Right lobe of liver (tissue), 6 donors: ENCODE results near the gene PARP3. TPM values are rescaled to one million over a fixed set of nuclear protein-coding genes. Genes with fewer than 3 reads are reported as not detected.

Source experiments
- ATAC-seq, 4 donors: fragments of 200-7000 bp; cut with Tn5 transposase; one replicate each; pipeline ENCODE4 v1.9.1; 2020; ENCODE audit warnings: mild to moderate bottlenecking in 4 of 4, moderate library complexity in 4 of 4
- DNase-seq, 3 donors: peaks; one replicate each; pipeline ENCODE4 v3.0.0-alpha.2; 2020
- H3K27ac ChIP-seq, 3 donors: fragments of 200-600 bp; one replicate each; pipeline ENCODE4 v1.8.0; 2022
- H3K27me3 ChIP-seq, 2 donors: fragments of 200-600 bp; one replicate each; pipeline ENCODE4 v1.8.0; 2022
- H3K36me3 ChIP-seq, 4 donors: fragments of 200-600 bp; sonication (generic) in 1 of 4; one replicate each; pipeline versions ENCODE4 v1.5.1 to v1.8.0; 2017 to 2022; ENCODE audit warnings: control low read depth in 1 of 4
- H3K4me1 ChIP-seq, 4 donors: fragments of 200-600 bp; sonication (generic) in 1 of 4; one replicate each; pipeline versions ENCODE4 v1.5.1 to v1.8.0; 2017 to 2022; ENCODE audit warnings: control low read depth in 1 of 4
- H3K4me3 ChIP-seq, 3 donors: fragments of 200-600 bp; one replicate each; pipeline ENCODE4 v1.8.0; 2022
- H3K9me3 ChIP-seq, 4 donors: fragments of 200-600 bp; sonication (generic) in 1 of 4; one replicate each; pipeline versions ENCODE4 v1.5.1 to v1.8.0; 2017 to 2022; ENCODE audit warnings: control low read depth in 1 of 4
- POLR2A ChIP-seq: fragments of 450-650 bp; IDR thresholded peaks from one replicate; pipeline ENCODE4 v1.6.1; 2017; ENCODE audit warnings: antibody characterized with exemption, mild to moderate bottlenecking
- WGBS: methylation state at CpG from one replicate; pipeline ENCODE4 v1.1.6; 2018; ENCODE audit warnings: low coverage, low lambda C conversion rate; ENCODE audit not compliant: insufficient coverage; ENCODE audit errors: missing lambda C conversion rate; 5-methylcytosine and 5-hydroxymethylcytosine counted together
- intact Hi-C, 2 donors: fragments of 100-400 bp; cut with DNase I; formaldehyde crosslinking; loops; one replicate each; pipeline versions ENCODE4 v1.11.2 to v1.14.1; 2022
- total RNA-seq, 6 experiments: library from RNA; depleted of rRNA in 2 of 6; stranded (reverse); fragments of >200 nt in 2 of 6; fragmentation: NEBNext Ultra II Directional in 3 of 6; extraction: Animal tissue kit (Norgen Biotek cat#: 25700) in 3 of 6; gene quantifications; one replicate each; pipeline versions ENCODE4 v1.1.0 to v1.2.4, GENCODE V29; 2016 to 2023
- TF ChIP-seq, protein P1 (sequence below), 4 donors: fragments of 200-600 bp in 3 of 4; fragments of 450-650 bp in 1 of 4; IDR thresholded peaks; one replicate each; pipeline versions ENCODE4 v1.5.1 to v1.8.0; 2016 to 2022; ENCODE audit warnings: antibody characterized with exemption in 4 of 4, mild to moderate bottlenecking in 2 of 4
- donor health status: DM: no; HTN: yes; CAD: no.
- donor health status: DM: no; HTN: no; CAD: no.
- donor health status: DM: no; HTN: no; CAD: no.
- donor health status: DM: no; HTN: yes; CAD: no.
- donor health status: DM: no; HTN: yes; CAD: no.

The PARP3 gene
- total RNA-seq, 6 experiments from 2014 or later: 13.5 to 19.4 (median 16.0) TPM

DNA sequence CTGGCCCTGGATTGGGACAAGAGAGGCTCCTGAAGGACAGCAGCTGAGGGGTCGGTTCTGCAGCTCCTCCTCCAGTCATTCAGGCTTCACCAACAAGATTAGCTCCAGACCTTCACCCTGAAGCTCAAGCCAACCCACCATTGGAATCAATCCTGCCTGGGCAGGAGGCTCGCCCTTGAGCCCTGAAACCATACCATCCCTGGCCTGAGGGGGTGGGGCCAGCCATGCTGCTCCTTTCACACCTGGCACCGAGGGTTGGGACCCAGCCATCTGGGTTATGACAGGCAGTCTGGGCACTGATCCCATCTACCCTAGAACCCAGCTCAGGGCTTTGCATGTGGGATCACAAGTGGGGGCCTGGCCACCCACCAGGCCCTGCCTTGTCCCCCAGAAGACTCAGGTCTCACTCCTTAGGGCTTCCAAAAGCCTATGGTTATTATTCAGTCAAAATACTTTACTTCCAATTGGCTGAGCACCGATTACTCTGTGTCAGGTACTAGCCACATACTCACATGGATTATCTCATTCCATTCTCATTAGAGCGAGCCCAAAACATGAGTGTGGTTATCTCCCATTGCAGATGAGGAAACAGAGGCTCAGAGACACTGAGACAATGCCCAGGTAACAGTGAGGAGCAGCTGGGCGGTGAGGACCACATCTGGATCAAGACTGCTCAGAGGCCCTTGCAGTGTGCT lies 28.6 kb downstream of the PARP3 start:
- no peaks in the 10 kb centered on the region for H3K9me3 ChIP-seq
- no peaks in the 10 kb centered on the region for H3K36me3 ChIP-seq
- H3K27ac ChIP-seq: no peak overlapping the region
- ATAC-seq (peak in 2 of 4 donors; percentile 10 to 18), DNase-seq (peak; percentile 70 to 91 (median 82))
- no peak overlapping the region for H3K4me3 ChIP-seq
- WGBS: 26% methylated on average over 3 of the region's 6 CpGs
- intact Hi-C loops: no loop called here
- TF ChIP-seq POLR2A: no peak
- TF ChIP-seq, protein P1, sequence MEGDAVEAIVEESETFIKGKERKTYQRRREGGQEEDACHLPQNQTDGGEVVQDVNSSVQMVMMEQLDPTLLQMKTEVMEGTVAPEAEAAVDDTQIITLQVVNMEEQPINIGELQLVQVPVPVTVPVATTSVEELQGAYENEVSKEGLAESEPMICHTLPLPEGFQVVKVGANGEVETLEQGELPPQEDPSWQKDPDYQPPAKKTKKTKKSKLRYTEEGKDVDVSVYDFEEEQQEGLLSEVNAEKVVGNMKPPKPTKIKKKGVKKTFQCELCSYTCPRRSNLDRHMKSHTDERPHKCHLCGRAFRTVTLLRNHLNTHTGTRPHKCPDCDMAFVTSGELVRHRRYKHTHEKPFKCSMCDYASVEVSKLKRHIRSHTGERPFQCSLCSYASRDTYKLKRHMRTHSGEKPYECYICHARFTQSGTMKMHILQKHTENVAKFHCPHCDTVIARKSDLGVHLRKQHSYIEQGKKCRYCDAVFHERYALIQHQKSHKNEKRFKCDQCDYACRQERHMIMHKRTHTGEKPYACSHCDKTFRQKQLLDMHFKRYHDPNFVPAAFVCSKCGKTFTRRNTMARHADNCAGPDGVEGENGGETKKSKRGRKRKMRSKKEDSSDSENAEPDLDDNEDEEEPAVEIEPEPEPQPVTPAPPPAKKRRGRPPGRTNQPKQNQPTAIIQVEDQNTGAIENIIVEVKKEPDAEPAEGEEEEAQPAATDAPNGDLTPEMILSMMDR (IDR thresholded peaks at IDR 0.05): no peak
- peaks cover 0 to 40% (median 16%) of the 10 kb centered on the region in 4 donors for H3K4me1 ChIP-seq
- H3K27me3 ChIP-seq: no peaks in the 10 kb centered on the region

DNA sequence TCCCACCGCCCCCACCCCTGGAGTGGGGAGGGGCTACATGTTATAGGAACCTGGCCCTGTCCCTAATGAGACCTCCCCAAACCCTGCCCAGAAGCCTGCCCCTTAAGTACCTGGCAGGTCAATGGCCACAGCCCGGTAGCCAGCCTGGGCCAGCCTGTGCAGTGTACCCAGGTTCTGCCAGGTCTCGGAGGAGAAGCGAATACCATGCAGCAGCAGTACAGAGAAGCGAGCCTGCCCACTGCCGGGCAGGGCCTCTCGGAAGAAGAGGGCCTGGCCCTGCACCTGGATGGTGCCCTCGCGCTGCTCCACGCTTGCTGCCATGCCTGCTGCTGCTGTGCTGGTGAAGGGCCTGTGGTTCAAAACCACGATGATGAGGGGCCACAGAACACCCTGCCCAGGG lies 29.2 kb downstream of the PARP3 start:
- ATAC-seq: no peak
- H3K4me3 ChIP-seq: no peak overlapping the region
- H3K27me3 ChIP-seq: no peaks in the 10 kb centered on the region
- TF ChIP-seq, protein P1 (IDR thresholded peaks at IDR 0.05): no peak
- TF ChIP-seq POLR2A: no peak
- DNase-seq: no peak
- H3K27ac ChIP-seq: no peak overlapping the region
- H3K36me3 ChIP-seq: no peaks in the 10 kb centered on the region
- H3K4me1 ChIP-seq: peaks cover 0 to 45% (median 16%) of the 10 kb centered on the region in 4 donors
- intact Hi-C loops: no loop called here
- WGBS: 100% methylated on average over 1 of the region's 11 CpGs
- H3K9me3 ChIP-seq: no peaks in the 10 kb centered on the region

DNA sequence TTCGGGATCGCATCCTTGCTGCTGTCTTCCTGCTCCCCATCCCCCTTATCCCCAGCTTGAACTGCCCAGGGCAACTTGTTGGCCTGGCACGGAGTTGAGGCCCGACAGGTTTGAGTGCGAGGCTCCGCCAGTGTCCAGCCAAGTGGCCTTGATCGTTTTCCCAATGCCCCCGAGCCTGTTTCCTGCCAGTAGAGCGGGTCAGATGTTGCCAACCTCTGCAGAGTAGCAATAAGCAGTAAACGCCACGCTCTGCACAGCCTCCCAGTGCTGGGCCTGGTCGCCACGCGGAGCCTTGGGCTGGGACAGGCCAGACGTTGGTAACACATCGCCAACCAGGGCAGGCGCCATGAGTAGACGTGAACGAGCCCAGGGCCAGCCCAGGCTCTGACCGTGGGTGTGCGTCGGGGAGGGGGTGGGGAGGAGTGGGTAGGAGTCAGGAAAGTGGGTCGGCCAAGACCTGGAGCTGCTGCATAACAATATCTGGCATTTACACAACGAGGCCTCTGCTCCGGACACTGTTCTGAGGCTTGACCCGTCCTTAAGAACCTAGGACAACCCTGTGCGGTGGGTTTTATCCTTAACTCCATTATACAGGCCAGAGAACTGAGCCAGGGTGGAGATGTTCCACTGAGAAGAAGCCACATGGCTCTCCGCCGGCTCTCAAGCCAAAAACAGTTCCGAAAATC lies 32.3 kb downstream of the PARP3 start:
- no peaks in the 10 kb centered on the region for H3K27me3 ChIP-seq
- H3K36me3 ChIP-seq: no peaks in the 10 kb centered on the region
- TF ChIP-seq, protein P1 (IDR thresholded peaks at IDR 0.05): peak in 2 of 4 donors; percentile 0 to 12
- no peak for TF ChIP-seq POLR2A
- peak; percentile 61 to 92 (median 88) for DNase-seq
- peaks cover 0 to 38% (median 12%) of the 10 kb centered on the region in 4 donors for H3K4me1 ChIP-seq
- H3K4me3 ChIP-seq: peak overlapping the region; percentile 70 to 84 (median 74)
- no peaks in the 10 kb centered on the region for H3K9me3 ChIP-seq
- peak overlapping the region; percentile 86 to 98 (median 92) for H3K27ac ChIP-seq
- ATAC-seq: peak; percentile 33 to 57 (median 54)
- 0% methylated on average over 11 of the region's 30 CpGs for WGBS
- intact Hi-C loops: no loop called here

DNA sequence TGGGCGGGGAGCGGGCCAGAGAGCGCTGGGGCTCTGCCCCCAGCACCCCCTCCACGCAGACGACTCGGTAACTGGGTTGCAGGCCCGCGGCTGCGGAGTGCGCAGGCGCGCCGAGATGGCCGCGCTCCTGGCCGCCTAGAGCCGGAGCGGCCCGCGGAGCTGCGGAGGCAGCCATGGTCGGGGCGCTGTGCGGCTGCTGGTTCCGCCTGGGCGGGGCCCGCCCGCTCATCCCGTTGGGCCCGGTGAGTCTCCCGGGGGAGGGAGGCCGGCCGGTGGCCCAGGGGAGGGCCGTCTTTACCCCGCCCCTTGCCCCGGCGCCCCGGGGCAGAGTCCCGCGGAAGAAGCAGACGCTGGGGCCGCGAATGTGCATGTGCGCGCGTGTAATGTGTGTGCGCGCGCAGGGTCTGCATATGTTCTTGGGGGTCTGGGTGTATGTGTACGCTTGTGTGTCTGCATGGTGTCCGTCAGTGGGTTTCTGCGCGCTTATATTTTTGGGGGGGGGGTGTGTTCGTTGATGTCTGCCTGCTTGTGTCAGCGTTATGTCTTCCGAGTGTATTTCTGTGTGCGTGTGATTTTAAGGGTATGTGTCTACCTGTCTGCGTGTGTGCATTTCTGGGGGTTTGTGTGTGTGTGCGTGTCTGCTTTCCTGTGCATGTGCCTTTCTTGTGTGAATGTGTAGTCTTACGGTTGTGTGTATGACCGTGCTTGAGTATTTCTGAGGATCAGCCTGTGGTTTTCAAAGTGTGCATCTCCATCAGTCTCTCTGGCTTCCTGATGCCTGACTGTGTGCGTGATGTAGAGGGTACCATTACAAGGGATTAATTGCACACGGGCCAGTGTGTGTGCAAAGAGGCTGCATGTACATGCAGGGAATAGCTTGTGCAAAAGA lies 33.0 kb downstream of the PARP3 start, which contains the start of gene ABHD14A:
Gene ABHD14A (plus strand): TSS at position 102 of the 889 bp plus-strand sequence. CDS start 72 bp downstream, at position 174.
- no peaks in the 10 kb centered on the region for H3K36me3 ChIP-seq
- intact Hi-C loops: no loop called here
- H3K27ac ChIP-seq: peak within 1 kb of the TSS; percentile 86 to 98 (median 92)
- H3K27me3 ChIP-seq: no peaks in the 10 kb centered on the region
- no peaks in the 10 kb centered on the region for H3K9me3 ChIP-seq
- ATAC-seq: peak; percentile 63 to 87 (median 76)
- peaks cover 0 to 36% (median 12%) of the 10 kb centered on the region in 4 donors for H3K4me1 ChIP-seq
- H3K4me3 ChIP-seq: peak within 1 kb of the TSS; percentile 70 to 84 (median 74)
- 1% methylated on average over 13 of the region's 63 CpGs for WGBS
- TF ChIP-seq, protein P1 (IDR thresholded peaks at IDR 0.05): peak in 1 of 4 donors; percentile 7
- peak; percentile 89 for TF ChIP-seq POLR2A
- DNase-seq: peak; percentile 89 to 94 (median 93)
